ENCODE measurements around the gene UBAP1.
"Not testable (repeated sequence)": the region's sequence is repeated elsewhere in the genome, so short reads cannot be mapped to it uniquely, and the experiment has no call there.

UBAP1 gene

DNA sequence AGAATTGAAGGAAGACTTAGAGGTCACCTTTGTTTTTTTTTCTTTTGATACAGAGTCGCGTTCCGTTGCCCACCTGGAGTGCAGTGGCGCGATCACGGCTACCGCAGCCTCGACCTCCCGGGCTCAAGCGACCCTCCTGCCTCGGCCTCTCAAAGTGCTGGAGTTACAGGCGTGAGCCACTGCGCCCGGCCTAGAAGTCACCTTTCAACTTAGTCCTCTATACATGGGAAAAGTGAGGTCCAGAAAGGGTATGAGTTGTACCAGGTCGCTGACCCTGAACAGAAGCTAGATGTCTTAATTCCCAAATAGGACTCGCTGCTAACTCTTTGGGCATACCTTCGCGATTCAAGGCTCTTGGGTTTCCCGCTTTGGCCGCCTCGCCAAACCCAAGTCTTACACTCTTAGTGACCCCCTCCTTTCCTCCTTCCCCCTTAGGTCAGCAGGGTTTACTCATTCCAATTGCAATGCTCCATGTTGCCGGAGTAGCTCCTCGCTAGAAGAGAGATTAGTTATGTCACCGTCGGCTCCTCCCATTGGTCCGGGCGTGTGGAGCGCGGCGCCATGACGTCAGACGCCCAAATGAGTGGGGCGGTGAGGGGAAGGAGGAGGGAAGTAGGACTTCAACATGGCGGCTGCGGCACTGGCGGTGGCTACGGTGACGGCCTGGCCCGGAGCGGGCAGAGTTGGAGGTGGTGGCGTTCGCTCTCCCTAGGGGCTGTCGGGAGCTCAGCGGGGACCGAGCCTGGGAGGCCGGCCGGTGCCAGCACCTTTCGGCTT is at the start of gene UBAP1:
Gene UBAP1, plus strand, starts transcription at position 608 of the 777 bp plus-strand sequence. CDS start 41,872 bp downstream, outside the sequence.
- peak; percentile 83 to 91 (median 87) for DNase-seq (ENCODE audit: low read depth in 2 of 3, low spot score in 2 of 3)

DNA sequence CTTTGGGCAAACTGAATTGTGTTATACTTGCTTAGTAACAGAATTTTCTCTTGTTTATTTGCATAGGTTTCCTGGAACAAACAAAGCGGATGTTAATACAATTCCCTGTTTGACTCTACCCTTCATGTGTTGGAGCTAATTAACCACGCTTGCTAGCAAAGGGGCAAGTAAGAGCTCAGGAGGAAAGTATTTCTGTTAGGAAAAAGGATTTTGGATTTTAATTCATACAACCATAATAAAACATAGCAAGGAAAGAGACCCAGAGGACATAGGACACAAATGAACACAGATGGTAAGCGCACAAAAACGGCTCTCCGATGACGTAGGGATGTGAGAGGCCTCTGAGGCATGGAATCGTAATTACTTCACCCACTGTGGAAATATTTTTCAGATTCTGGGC is 47.3 kb upstream of the UBAP1 start:
- DNase-seq (ENCODE audit: low read depth in 2 of 3, low spot score in 2 of 3), result no peak

DNA sequence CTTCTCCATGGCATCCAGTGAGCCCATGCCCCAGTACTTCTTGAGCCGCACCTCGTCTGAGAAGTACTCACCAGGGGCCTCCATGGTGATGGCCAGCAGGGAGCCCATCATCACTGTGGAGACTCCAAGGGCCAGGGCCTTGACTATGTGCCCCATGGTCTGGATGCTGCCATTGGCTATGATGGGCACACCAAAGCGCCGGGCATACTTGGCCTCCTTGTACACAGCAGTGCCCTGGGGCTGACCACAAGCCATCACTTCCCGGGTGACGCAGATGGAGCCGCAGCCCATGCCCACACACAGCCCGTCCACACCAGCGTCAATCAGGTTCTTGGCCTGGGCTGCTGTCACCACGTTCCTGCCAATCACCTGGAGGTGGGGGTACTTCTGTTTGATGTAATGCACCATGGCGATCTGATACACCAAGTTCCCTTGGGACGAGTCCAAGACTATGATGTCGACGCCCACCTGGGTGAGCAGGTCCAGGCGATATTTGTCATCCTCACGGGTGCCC is 45.4 kb upstream of the UBAP1 start:
- no peak for DNase-seq (ENCODE audit: low read depth in 2 of 3, low spot score in 2 of 3)

DNA sequence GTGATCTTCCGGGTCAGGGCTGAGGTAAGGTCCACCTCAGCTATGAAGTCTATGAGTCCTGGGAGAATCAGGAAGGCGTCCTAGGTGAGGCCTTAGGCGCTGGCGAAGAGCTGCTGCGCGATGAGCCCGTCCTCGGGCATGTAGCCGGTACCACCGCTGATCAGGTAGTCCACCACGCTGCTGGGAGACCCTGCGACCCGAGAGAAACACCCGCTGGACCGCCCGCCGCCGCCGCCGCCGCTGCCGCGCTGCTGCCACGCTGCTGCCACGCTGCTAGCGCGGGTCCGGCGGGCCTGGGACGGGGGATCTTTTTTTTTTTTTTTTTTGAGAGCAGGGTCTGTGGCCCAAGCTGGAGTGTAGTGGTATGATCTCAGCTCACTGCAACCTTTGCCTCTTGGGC is 44.3 kb upstream of the UBAP1 start:
- no peak for DNase-seq (ENCODE audit: low read depth in 2 of 3, low spot score in 2 of 3)

GRCh38 chr9:34138644-34139043 is 40.2 kb upstream of the UBAP1 start:
- DNase-seq (ENCODE audit: low read depth in 2 of 3, low spot score in 2 of 3), result not testable (repeated sequence)

DNA sequence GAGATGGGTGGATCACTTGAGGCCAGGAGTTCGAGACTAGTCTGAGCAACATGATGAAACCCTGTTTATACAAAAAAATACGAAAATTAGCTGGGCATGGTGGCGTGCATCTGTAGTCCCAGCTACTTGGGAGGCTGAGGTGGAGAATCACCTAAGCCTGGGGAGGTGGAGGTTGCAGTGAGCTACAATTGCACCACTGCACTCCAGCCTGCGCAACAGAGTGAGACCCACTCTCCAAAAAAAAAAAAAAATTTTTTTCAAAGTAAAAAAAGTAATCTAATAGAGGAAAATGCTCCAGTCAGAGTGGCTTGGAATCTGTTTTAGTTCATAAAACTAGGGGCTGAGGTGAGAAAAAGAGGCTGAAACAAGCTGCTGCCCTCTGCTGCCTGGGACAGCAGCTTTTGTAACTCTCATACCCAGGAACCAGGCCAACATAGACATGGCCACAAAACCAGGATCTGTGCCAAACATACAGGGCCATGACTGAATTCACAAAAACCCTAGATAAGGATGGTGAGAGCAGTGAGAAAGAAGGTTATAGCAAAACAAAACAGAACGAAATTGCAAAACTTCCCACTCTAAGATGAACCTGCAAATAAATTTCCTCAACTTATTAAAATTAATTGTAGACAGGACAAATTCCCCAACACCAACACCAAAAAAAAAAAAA is 39.2 kb upstream of the UBAP1 start:
- no peak for DNase-seq (ENCODE audit: low read depth in 2 of 3, low spot score in 2 of 3)

GRCh38 chr9:34140853-34141252 is 38.0 kb upstream of the UBAP1 start:
- DNase-seq (ENCODE audit: low read depth in 2 of 3, low spot score in 2 of 3), result no peak

DNA sequence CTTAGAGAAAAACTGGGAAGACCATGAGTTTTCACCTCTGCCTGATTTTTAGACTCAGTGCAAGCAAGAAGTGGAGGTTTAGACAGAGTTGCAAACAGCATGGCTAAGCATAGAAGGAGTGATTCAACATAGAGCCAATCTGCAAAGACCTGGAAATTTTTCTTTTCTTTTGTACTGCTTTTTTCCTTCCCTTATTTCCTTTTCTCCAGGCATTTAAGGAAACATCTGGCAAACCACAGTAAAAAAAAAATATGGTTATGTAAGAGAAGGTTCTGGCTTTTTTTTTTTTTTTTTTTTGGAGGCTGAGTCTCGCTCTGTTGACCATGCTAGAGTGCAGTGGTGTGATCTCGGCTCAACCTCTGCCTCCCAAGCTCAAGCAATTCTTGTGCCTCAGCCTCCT is 35.7 kb upstream of the UBAP1 start:
- DNase-seq (ENCODE audit: low read depth in 2 of 3, low spot score in 2 of 3), result no peak

DNA sequence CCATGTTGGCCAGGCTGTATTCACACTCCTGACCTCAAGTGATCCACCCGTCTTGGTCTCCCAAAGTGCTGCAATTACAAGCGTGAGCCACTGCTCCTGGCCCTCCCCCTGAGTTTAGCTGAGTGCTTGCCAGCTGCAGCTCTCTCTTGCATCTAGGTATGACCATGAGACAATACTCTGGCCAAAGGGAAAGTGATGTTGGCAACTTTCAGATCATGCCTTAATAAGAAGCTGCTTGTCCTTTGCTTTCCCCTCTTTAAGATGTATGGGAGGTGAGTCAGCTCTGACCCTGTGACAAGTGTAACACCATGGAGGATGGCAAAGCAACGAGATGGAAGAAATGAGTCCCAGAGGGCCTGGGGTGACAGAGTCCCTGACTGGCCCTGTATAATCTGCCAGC is 33.7 kb upstream of the UBAP1 start:
- no peak for DNase-seq (ENCODE audit: low read depth in 2 of 3, low spot score in 2 of 3)

GRCh38 chr9:34151398-34151797 is 27.4 kb upstream of the UBAP1 start:
- DNase-seq (ENCODE audit: low read depth in 2 of 3, low spot score in 2 of 3), result no peak

DNA sequence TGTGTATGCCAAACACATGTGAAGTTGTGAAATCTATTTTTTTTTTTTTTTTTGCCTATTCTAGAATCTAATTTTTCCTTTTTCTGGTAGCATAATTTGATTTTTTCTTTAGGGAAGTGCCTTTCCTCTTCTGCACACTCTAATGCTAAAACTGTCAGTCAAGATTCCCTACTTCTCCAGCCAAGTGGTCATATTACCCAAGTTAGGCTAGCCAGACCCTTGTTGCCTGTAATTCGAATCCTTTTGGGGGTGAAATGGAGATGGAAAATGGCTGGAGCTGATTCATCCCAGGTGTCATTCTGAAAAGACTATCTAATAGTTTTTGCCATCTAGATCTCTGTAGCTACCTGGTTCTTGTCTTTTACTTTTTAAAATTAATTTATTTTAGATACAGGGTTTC is 24.8 kb upstream of the UBAP1 start:
- no peak for DNase-seq (ENCODE audit: low read depth in 2 of 3, low spot score in 2 of 3)

- DNase-seq (ENCODE audit: low read depth in 2 of 3, low spot score in 2 of 3), result no peak
Observed at GRCh38 chr9:34157318-34157717, 21.5 kb upstream of the UBAP1 start.

GRCh38 chr9:34157898-34158297 is 20.9 kb upstream of the UBAP1 start:
- DNase-seq (ENCODE audit: low read depth in 2 of 3, low spot score in 2 of 3), result no peak

- no peak for DNase-seq (ENCODE audit: low read depth in 2 of 3, low spot score in 2 of 3)
Observed at GRCh38 chr9:34158362-34158869, 20.4 kb upstream of the UBAP1 start.

- DNase-seq (ENCODE audit: low read depth in 2 of 3, low spot score in 2 of 3), result no peak
Observed at GRCh38 chr9:34163434-34163833, 15.4 kb upstream of the UBAP1 start.

- no peak for DNase-seq (ENCODE audit: low read depth in 2 of 3, low spot score in 2 of 3)
Observed at GRCh38 chr9:34169125-34169524, 9.7 kb upstream of the UBAP1 start.

GRCh38 chr9:34170237-34170991 is 8.4 kb upstream of the UBAP1 start:
- no peak for DNase-seq (ENCODE audit: low read depth in 2 of 3, low spot score in 2 of 3)

DNA sequence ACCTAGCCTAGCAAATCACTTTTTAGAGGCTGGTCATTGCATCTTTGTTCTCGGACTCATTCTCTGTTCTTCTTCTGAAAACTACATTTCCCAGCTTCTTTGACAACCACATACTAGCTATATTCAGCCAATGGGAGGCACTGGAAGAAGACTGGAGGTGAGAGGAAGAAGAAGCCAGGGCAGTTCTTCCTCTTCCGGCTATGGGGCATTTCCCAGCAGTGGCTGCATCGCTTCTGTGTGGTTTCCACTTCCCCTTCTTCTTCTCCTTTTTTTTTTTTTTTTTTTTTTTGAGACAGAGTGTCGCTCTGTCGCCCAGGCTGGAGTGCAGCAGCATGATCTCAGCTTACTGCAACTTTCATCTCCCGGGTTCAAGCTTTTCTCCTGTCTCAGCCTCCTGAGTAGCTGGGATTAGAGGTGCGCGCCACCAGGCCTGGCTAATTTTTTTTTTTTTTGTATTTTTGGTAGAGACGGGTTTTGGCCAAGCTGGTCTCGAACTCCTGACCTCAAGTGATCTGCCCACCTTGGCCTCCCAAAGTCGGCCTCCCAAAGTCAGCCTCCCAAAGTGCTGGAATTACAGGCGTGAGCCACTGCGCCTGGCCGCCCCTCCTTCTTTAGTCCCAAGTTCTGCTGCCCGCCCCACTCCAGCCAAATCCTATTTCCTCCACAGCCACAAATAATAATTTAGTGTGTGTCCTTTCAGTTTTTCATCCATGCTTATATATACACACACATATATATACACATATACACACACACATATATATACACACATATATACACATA is 6.9 kb upstream of the UBAP1 start:
- DNase-seq (ENCODE audit: low read depth in 2 of 3, low spot score in 2 of 3), result no peak

DNA sequence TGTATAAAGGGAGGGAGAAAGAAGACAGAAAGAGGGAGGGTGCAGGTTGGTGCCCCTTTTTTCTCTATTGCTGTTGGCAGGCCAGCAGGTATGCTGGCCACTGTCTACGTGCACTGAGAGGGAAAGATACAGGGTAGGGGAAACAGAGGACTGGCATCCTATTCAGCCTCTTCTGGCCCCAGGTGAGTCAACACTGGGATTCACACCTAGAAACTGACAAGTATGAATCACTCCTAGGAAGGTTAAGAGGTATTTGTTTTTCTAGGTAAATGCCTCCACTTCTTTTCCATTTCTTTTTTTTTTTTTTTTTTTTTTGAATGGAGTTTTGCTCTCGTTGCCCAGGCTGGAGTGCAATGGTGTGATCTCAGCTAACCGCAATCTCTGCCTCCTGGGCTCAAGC is 2.8 kb upstream of the UBAP1 start:
- DNase-seq (ENCODE audit: low read depth in 2 of 3, low spot score in 2 of 3), result no peak

DNA sequence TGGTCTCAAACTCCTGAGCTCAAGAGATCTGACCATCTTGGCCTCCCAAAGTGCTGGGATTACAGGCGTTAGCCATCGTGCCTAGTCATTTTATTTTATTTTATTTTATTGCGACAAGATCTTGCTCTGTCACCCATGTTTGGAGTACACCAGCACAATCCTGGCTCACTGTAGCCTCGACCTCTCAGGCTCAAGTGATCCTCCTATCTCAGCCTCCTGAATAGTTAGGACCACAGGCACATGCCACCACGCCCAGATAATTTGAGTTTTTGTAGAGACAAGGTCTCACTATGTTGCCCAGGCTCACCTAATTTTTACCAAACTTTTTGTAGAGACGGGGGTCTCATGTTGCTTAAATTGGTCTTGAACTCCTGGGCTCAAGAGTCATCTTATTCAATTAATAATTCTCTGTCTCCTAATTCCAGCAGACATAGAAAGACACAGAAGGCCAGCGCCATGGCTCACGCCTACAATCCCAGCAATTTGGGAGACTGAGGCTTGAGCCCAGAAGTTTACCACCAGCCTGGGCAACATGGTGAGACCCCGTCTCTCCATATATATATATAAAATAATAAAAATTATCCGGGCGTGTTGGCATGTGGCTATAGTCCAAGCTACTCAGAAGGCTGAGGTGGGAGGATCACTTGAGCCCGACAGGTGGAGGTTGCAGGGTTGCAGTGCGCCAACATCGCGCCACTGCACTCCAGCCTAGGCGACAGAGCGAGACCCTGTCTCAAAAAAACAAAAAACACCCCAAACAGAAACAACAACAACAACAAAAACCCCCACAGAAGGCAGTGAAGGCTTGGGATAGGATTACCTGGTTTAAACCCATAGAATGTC is 1.0 kb upstream of the UBAP1 start:
- DNase-seq (ENCODE audit: low read depth in 2 of 3, low spot score in 2 of 3), result no peak
